ENCODE measurements around the gene HILPDA.

DNA sequence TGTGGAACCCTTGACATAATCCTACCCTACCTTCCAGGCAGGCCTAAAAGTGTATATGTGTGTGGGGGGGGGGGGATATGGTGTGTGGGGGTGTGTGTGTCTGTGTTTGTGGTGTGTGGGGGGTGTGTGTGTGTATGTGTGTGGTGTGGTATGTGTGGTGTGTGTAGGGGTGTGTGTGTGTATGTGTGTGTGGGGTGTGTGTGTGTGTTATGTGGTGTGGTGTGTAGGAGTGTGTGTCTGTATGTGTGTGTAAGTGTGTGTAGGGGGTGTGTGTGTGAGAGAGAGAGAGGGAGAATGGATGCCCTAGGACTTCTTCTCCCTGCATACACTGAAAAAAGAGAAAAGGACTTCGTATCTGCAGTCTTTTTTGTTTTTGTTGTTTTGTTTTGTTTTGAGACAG, 33.6 kb upstream of the HILPDA start:
- TF ChIP-seq, protein P1, sequence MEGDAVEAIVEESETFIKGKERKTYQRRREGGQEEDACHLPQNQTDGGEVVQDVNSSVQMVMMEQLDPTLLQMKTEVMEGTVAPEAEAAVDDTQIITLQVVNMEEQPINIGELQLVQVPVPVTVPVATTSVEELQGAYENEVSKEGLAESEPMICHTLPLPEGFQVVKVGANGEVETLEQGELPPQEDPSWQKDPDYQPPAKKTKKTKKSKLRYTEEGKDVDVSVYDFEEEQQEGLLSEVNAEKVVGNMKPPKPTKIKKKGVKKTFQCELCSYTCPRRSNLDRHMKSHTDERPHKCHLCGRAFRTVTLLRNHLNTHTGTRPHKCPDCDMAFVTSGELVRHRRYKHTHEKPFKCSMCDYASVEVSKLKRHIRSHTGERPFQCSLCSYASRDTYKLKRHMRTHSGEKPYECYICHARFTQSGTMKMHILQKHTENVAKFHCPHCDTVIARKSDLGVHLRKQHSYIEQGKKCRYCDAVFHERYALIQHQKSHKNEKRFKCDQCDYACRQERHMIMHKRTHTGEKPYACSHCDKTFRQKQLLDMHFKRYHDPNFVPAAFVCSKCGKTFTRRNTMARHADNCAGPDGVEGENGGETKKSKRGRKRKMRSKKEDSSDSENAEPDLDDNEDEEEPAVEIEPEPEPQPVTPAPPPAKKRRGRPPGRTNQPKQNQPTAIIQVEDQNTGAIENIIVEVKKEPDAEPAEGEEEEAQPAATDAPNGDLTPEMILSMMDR (conservative IDR thresholded peaks at IDR 0.05; ENCODE audit: low read length) = no peak
- no peak for TF ChIP-seq EZH2phosphoT487 (IDR thresholded peaks at IDR 0.05; ENCODE audit: borderline replicate concordance)

Data from Loucy (cell line).